ENCODE data around the gene TSPEAR.

GRCh38 chr21:44760376-44760775 lies 49.0 kb upstream of the TSPEAR start:
- TF ChIP-seq CTCF (IDR thresholded peaks at IDR 0.05) (no peak), POLR2A (IDR thresholded peaks at IDR 0.05) (no peak), POLR2AphosphoS5 (IDR thresholded peaks at IDR 0.05) (no peak)

Data from prostate gland (tissue), 2 donors.